Hematopoietic multipotent progenitor cell treated with erythropoietin and hydrocortisone succinate and interleukin-3 and kit ligand, for 4 days (in vitro differentiated cells): Measurements from ENCODE around the gene OR5AK2.
A peak's percentile ranks its signal among the peaks of the same experiment; 100 is the strongest.
"Not testable (repeated sequence)": the region's sequence is repeated elsewhere in the genome, so short reads cannot be mapped to it uniquely, and the experiment has no call there.

ENCODE experiments used
- DNase-seq: peaks from one replicate; pipeline ENCODE4 v3.0.0-alpha.2; 2015

The OR5AK2 gene, protein sequence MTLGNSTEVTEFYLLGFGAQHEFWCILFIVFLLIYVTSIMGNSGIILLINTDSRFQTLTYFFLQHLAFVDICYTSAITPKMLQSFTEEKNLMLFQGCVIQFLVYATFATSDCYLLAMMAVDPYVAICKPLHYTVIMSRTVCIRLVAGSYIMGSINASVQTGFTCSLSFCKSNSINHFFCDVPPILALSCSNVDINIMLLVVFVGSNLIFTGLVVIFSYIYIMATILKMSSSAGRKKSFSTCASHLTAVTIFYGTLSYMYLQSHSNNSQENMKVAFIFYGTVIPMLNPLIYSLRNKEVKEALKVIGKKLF

DNA sequence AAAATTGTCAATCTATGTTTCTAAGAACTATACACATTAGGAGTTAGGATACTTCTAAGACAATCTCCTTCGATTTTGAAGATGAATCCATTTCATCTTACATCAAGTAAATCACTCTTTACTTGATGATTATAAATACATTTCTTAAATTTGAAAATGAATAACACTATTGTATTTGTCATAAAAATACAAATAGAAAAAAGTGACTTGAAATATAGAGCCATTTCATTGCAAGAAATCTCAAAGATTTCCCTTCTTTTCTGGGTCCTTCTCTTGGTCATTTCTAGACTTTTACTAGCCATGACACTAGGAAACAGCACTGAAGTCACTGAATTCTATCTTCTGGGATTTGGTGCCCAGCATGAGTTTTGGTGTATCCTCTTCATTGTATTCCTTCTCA is at the start of gene OR5AK2:
OR5AK2 (plus strand) TSS at position 301 of the 400 bp plus-strand sequence; CDS start at position 301, 0 bp downstream.
- DNase-seq: no peak

- DNase-seq: not testable (repeated sequence)
Observed at GRCh38 chr11:56945526-56945925, 43.2 kb upstream of the OR5AK2 start.

DNA sequence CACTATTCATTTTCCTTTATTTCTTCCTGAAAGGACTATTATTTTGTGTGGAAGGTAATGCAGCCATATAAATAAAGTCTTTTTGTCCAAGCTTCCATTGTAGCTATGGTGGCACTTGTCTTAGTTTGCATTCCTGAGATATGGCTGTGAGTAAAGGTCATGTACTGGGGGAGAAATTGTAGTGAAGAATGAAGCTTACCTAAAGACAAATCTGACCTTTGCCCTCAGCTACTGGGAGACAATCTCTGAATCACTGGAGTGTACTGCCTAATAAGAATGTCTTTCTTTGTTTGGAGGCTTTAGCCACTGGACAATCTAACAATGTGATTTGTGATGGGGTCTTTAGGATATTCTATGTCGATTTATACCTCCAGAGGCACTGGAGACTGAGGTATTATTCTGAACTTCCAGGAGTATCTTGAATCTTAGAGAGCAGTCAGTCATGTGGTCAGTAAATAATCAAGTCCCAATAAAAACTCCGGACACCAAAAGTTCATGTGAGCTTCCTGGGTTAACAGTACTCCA is 39.7 kb upstream of the OR5AK2 start:
- no peak for DNase-seq

DNA sequence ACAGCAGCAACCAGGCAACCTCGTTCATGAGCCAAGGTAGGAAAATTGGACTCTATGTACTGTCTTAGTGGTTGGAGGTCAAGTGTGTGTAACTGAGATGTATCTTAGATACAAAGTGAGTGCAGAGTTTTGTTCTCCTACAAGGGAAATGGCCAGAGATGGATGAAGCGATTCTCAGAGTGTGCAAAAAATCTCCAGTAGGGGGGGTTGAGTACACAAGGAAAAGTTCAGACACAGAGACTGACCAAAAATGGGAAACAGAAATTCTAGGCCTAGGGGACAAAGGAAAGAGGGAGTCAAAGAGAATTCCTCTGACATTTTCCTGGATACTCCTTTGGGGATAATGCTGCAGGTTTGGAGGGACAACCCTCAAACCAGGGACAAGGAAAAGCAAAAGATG is 38.2 kb upstream of the OR5AK2 start:
- no peak for DNase-seq

GRCh38 chr11:56953907-56954306 is 34.8 kb upstream of the OR5AK2 start:
- not testable (repeated sequence) for DNase-seq

GRCh38 chr11:56961609-56962008 is 27.1 kb upstream of the OR5AK2 start:
- no peak for DNase-seq

DNA sequence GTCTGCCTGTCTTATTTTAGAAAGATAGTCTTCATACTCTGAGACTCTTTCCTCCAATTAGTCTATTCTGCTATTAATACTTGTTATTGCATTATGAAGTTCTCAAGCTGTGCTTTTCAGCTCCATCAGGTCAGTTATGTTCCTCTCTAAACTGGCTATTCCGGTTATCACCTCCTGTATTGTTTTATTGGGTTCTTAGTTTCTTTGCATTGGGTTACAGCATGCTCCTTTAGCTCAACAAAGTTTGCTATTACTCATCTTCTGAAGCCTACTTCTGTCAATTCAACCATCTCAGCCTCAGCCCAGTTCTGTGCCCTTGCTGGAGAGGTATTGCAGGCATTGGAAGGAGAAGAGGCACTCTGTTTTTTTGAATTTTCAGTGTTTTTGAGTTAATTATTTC is 21.0 kb upstream of the OR5AK2 start:
- no peak for DNase-seq

DNA sequence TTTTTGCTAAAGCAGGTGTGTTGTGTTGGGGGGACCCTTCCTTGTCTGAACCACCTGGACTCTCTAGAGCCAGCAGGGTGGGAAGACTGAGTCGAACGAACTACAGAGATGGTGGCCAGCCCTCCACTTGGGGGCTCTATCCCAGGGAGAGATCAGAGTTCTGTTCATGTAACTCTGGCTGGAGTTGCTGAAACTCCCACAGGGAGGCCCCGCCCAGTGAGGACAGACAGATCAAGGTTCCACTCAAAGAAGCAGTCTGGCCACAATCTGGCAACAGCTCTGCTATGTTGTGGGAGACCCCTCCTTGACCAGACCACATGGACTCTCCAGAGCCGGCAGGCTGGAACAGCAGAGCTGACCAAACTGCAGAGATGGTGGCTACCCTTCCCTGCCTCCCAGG is 20.2 kb upstream of the OR5AK2 start:
- no peak for DNase-seq

DNA sequence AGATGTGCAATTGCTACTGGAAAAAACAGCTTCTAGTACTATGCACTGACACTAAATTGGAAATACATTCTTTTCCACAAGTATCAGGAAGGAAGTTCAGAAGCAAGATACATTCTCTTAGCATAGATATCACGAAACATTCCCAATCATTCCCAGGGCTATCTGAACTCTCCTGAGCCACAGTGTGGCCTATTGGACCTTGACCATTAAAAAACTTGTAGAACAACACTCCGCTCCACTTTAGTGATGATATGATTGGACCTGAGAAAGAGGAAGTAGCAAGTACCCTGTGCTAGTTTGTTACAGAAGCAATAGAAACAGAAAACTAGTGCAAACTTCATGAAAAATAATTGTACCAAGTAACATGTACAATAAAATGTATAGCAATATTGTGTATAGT is 11.4 kb upstream of the OR5AK2 start:
- no peak for DNase-seq

GRCh38 chr11:56990702-56991101 is 2.0 kb downstream of the OR5AK2 start:
- DNase-seq: no peak

- DNase-seq: no peak
Observed at GRCh38 chr11:56994532-56994931, 5.8 kb downstream of the OR5AK2 start.

DNA sequence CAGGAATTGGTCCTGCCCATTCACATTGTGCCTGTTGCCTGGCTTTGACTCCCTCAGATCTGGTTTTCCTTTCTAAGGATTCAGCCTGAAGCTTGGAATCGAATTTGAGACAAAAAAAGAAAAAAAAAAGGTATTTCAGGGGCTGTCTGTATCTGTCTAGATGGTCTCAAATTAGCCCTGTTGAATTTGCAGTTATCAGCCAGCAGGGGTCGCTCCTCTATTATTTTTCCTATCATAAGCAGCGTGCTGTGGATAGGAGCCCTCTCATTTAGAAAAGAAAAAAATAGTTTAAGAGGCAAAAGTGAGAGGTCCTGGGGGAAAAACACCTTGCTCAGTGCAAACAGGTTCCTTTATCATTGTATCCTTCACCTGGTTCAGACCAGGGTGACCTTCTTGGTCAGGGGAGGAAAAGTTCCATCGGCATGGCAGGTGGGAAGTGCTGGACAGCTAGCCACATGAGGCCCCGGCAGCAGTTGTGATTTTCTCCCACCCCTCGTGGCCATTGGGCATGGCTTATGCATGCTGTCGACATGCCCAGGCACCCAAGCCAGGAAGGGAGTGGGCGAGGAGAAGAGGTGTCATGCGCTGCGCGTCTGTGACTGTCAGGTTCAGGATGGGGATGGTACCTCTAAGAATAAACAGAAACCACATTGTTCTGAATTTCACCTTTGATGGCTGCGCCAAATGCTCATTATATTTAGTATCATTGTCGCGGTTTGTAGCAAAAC is 13.1 kb downstream of the OR5AK2 start:
- peak; percentile 16 for DNase-seq

DNA sequence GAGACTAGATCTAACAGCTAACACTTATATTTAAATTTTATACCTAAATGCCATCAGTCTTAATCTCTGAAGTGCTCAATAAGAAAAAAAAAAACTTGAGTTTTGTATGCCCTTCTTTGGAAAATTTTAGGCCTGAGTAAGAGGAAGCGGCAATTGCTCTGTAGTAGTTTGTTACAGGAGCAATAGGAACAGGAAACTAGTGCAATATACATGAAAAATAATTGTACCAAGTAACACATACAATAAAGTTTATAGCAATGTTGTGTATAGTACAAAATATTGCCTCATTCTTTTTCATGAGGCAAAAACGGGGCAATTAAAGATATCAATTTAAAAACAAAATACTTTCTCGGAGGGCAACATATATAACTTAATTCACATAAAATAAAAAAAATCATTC is 19.7 kb downstream of the OR5AK2 start:
- DNase-seq: no peak

GRCh38 chr11:57015679-57016078 is 27.0 kb downstream of the OR5AK2 start:
- DNase-seq: no peak

DNA sequence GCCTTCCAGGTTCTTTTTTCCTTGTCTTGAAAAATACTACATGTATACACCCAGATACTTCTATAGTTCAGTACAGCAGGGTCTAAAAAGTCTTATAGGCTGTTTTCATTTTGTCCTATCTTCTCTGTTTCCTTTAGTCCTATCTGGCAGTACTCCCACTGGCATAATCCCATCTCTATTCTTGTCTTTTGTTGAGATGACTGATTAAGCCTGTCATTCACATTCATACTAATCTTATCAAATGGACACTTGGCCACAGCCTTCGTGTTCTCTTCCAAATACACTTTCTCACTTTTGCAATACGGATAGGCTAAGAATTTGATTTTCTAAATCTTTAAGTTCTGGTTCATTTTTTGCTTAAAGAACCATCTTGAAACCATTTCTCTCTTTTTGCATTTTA is 42.8 kb downstream of the OR5AK2 start:
- DNase-seq: no peak
